K562 (cell line): ENCODE measurements around the gene LRFN3.

Experiments
- FOXJ2 ChIP-seq: fragments of 200-800 bp; sonication (Bioruptor generic); IDR thresholded peaks from 2 replicates; pipeline ENCODE4 v1.6.1; 2016; ENCODE audit warnings: missing genetic modification characterization, missing compliant biosample characterization
- SP1 ChIP-seq: sonication (generic); formaldehyde crosslinking; IDR thresholded peaks from 2 replicates; pipeline ENCODE4 v1.8.1; 2022; ENCODE audit warnings: mild to moderate bottlenecking, missing genetic modification reagents

DNA sequence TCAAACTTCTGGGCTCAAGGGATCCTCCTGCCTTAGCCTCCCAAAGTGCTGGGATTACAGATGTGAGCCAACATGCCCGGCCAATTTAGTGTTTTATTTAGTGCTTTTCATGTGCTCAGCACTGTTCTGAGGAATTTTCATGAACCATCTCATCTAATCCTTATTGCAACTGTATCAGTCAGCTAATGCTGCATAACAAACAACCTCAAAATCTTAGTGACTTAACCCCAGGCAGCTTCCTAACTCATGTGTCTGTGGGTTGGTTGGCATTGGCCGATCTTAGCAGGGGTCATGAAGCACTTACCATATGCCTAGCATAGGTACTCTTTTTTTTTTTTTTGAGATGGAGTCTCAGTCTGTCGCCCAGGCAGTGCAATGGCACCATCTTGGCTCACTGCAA is 52.6 kb downstream of the LRFN3 start:
- TF ChIP-seq SP1 = no peak
- TF ChIP-seq FOXJ2 (tag) = no peak
